ENCODE measurements around the gene ABCF3.

The ABCF3 gene

DNA sequence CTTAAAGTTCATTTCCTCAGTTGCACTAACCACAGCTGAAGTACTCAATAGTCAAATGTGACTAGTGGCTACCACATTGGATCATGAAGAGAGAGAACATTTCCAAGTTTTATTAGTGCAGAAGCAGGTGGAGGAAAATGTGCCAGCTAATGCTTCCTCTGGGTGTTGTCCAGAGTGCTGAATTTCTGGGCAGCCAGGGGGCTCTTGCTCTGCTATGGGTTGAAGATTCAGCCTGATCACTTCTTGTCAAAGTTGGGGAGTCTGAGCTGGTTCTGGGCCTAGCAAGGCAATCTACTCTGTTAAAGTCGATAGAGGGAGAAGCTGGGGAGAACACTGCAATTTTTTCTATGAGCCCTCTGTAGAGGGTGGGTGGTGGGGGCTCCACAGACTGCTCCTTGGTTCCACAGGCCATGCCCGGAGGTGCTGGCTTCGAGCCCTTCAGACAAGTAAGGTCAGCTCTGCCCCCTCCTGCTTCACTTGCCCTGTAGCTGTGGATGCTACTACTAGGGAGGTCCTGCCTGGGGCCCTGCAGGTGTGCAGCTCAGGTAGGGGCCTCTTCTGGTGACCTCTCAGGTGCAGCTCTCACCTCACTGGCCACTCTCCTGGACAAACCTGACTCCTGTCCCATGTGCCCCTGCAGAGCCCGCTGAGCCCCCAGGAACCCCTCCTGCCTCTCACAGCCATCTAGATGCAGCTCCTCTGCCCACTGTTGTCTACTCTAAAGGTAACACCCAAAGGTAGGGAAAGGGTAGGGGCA is 54.6 kb downstream of the ABCF3 start:
- DNase-seq (ENCODE audit: low read depth, low spot score) = no peak

GRCh38 chr3:184241141-184241446 is 55.1 kb downstream of the ABCF3 start:
- no peaks in the 10 kb centered on the region for H3K9me3 ChIP-seq (ENCODE audit: low read depth, low read length)
- no peak for DNase-seq (ENCODE audit: low read depth, low spot score)
- no peak overlapping the region for H3K27ac ChIP-seq
- no peak overlapping the region for H3K9ac ChIP-seq (ENCODE audit: insufficient read length)
- H3K4me3 ChIP-seq = no peak overlapping the region
- TF ChIP-seq EZH2 (IDR thresholded peaks at IDR 0.05) = no peak
- TF ChIP-seq FOXP2 (optimal IDR thresholded peaks at IDR 0.05; ENCODE audit: control extremely low read depth, extremely low read length, insufficient read depth) = no peak
- H3K36me3 ChIP-seq (ENCODE audit: insufficient read depth, low read length) = peaks cover 39% of the 10 kb centered on the region

More for the DNA sequence above, 54.6 kb downstream of the ABCF3 start:
- H3K9me3 ChIP-seq (ENCODE audit: low read depth, low read length) = no peaks in the 10 kb centered on the region
- H3K36me3 ChIP-seq (ENCODE audit: insufficient read depth, low read length) = peaks cover 36% of the 10 kb centered on the region
- no peak overlapping the region for H3K4me3 ChIP-seq
- H3K27ac ChIP-seq = no peak overlapping the region
- no peak overlapping the region for H3K9ac ChIP-seq (ENCODE audit: insufficient read length)
- TF ChIP-seq FOXP2 (optimal IDR thresholded peaks at IDR 0.05; ENCODE audit: control extremely low read depth, extremely low read length, insufficient read depth) (no peak), EZH2 (IDR thresholded peaks at IDR 0.05) (no peak), POLR2AphosphoS5 (IDR thresholded peaks at IDR 0.05; ENCODE audit: borderline replicate concordance, low read depth, low read length) (peak; percentile 27; the same call in 1 of the 2 replicates)

DNA sequence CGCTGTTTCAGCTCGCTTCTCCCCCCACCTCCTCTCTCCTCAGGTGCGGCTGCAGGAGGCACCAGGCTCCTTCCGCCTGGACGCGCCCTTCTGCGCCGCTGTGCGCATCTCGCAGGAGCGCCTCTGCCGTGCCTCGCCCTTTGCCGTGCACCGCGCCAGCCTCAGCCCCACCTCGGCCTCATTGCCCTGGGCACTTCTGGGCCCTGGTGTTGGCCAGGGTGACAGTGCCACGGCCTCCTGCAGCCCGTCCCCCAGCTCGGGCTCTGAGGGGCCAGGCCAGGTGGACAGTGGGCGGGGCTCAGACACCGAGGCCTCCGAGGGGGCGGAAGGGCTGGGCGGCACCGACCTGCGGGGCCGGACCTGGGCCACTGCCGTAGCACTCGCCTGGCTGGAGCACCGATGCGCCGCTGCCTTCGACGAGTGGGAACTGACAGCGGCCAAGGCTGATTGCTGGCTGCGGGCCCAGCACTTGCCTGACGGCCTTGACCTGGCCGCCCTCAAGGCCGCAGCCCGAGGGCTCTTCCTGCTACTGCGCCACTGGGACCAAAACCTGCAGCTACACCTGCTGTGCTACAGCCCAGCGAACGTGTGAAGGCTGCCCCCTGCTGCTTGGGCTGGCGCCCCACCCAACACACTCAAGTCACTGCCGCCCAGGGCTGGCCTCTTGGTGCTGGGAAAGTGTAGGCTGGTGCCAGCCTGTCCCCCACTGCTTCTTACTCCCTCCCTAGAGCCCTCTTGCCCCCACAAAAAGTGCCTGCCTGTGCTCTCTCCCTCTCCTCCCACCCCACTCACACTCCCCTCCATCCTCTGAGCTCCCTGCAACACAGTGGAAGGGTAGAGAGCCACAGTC is 55.7 kb downstream of the ABCF3 start:
- no peak overlapping the region for H3K9ac ChIP-seq (ENCODE audit: insufficient read length)
- DNase-seq (ENCODE audit: low read depth, low spot score) = no peak
- H3K27ac ChIP-seq = no peak overlapping the region
- no peak for TF ChIP-seq FOXP2 (optimal IDR thresholded peaks at IDR 0.05; ENCODE audit: control extremely low read depth, extremely low read length, insufficient read depth)
- TF ChIP-seq POLR2AphosphoS5 (IDR thresholded peaks at IDR 0.05; ENCODE audit: borderline replicate concordance, low read depth, low read length) = peak; percentile 28; the same call in 1 of the 2 replicates
- H3K4me3 ChIP-seq = no peak overlapping the region
- H3K36me3 ChIP-seq (ENCODE audit: insufficient read depth, low read length) = peaks cover 39% of the 10 kb centered on the region
- no peaks in the 10 kb centered on the region for H3K9me3 ChIP-seq (ENCODE audit: low read depth, low read length)

DNA sequence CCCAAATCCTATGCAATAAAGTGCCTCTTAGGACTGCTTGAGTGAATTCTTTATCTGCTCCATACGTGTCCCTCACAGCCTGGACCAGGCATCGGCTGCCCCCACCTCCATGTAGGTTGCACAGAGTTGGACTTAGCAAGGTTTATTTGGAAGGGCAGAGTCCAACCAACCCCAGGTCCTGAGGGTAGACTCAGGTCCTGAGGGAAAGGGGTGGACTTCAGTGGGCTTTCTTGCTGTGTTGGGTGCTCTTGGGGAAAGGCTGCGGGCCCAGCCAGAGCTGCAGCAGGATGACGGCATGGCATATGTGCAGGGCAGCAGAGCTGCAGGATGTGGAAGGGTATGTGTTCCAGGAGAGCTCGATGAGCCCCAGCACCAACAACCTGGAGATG is 56.3 kb downstream of the ABCF3 start:
- TF ChIP-seq FOXP2 (optimal IDR thresholded peaks at IDR 0.05; ENCODE audit: control extremely low read depth, extremely low read length, insufficient read depth) (no peak), EZH2 (IDR thresholded peaks at IDR 0.05) (no peak), POLR2AphosphoS5 (IDR thresholded peaks at IDR 0.05; ENCODE audit: borderline replicate concordance, low read depth, low read length) (no peak)
- Histone ChIP-seq H3K36me3 (ENCODE audit: insufficient read depth, low read length) (peaks cover 39% of the 10 kb centered on the region), H3K9ac (ENCODE audit: insufficient read length) (no peak overlapping the region), H3K4me3 (no peak overlapping the region), H3K27ac (no peak overlapping the region), H3K9me3 (ENCODE audit: low read depth, low read length) (no peaks in the 10 kb centered on the region)
- DNase-seq (ENCODE audit: low read depth, low spot score) = no peak

All from SK-N-MC (cell line).